GM12878 (cell line): Measurements from ENCODE around the gene POLR3A. TPM values are rescaled to one million over a fixed set of nuclear protein-coding genes. Genes with fewer than 3 reads are reported as not detected.

Source experiments
- BMI1 ChIP-seq: fragments of 450-650 bp; IDR thresholded peaks from 2 replicates; pipeline ENCODE4 v1.6.1; 2016; ENCODE audit warnings: mild to moderate bottlenecking, moderate library complexity, borderline replicate concordance
- BRCA1 ChIP-seq: IDR thresholded peaks from 2 replicates; pipeline ENCODE4 v1.6.1; 2011; ENCODE audit warnings: low read depth, low read length, improper control_type of control experiment
- MYB ChIP-seq: fragments of 150-350 bp; IDR thresholded peaks from 2 replicates; pipeline ENCODE4 v1.6.1; 2014; ENCODE audit warnings: mild to moderate bottlenecking, low read depth, low read length, borderline replicate concordance
- NRF1 ChIP-seq: conservative IDR thresholded peaks from 2 replicates; pipeline ENCODE4 v1.6.1; 2011; ENCODE audit warnings: mild to moderate bottlenecking, low read depth, low read length, improper control_type of control experiment
- RAD21 ChIP-seq: IDR thresholded peaks from 2 replicates; pipeline ENCODE4 v1.6.1; 2011; ENCODE audit warnings: mild to moderate bottlenecking, low read depth, low read length, moderate library complexity; ENCODE audit not compliant: insufficient read depth
- RFX5 ChIP-seq: IDR thresholded peaks from 2 replicates; pipeline ENCODE4 v1.6.1; 2011; ENCODE audit warnings: low read depth, low read length, improper control_type of control experiment
- SMC3 ChIP-seq: IDR thresholded peaks from 2 replicates; pipeline ENCODE4 v1.6.1; 2011; ENCODE audit warnings: low read length, improper control_type of control experiment, borderline replicate concordance
- TCF12 ChIP-seq: IDR thresholded peaks from 2 replicates; pipeline ENCODE4 v1.6.1; 2011; ENCODE audit warnings: low read depth, mild to moderate bottlenecking, low read length
- YY1 ChIP-seq: IDR thresholded peaks from 2 replicates; pipeline ENCODE4 v1.6.1; 2011; ENCODE audit warnings: low read depth, mild to moderate bottlenecking, low read length
- polyA plus RNA-seq, 11 experiments: library from polyadenylated mRNA; depleted of rRNA in 4 of 11; unstranded in 6 of 11; stranded (reverse) in 5 of 11; fragments of >200 nt; fragmentation: Nextera tagmentation in 4 of 11; fragmentation: Illumina TruSeq in 1 of 11; extraction: Ambion mirVana in 4 of 11; extraction: Trizol in 1 of 11; gene quantifications; 1 replicate in 1 of 11; 2 replicates in 10 of 11; pipeline versions ENCODE4 v1.2.1 to v1.2.3, GENCODE V29; 2011 to 2016; ENCODE audit warnings: inconsistent platforms in 2 of 11, missing spikeins in 2 of 11, low read depth in 1 of 11
- total RNA-seq, 4 experiments: library from RNA; depleted of rRNA in 3 of 4; stranded (reverse); fragments of >200 nt in 3 of 4; fragmentation: Illumina TruSeq in 1 of 4; extraction: Trizol in 1 of 4; gene quantifications; 2 replicates each; pipeline versions ENCODE4 v1.2.1 to v1.2.3, GENCODE V29; 2013 to 2021
- TF ChIP-seq, protein P1 (sequence below), 3 experiments: IDR thresholded peaks in 2 of 3; conservative IDR thresholded peaks in 1 of 3; 2 replicates each; pipeline ENCODE4 v1.5.1; 2011; ENCODE audit warnings: low read depth in 3 of 3, low read length in 3 of 3, mild to moderate bottlenecking in 3 of 3, control low read depth in 2 of 3, moderate library complexity in 2 of 3, inconsistent platforms in 1 of 3, mixed read lengths in 1 of 3; ENCODE audit not compliant: control insufficient read depth in 2 of 3, insufficient read depth in 1 of 3; ENCODE audit errors: extremely low read depth in 1 of 3
- TF ChIP-seq, protein P2 (sequence below): IDR thresholded peaks from 2 replicates; pipeline ENCODE4 v1.6.1; 2011; ENCODE audit warnings: low read depth, low read length, improper control_type of control experiment, borderline replicate concordance

POLR3A gene
- total and polyA plus RNA-seq, 10 of the 15 experiments (the other 5 are each of a cell fraction or from before 2014, with no cell fraction given): 5.4 to 20.4 (median 14.4) TPM

DNA sequence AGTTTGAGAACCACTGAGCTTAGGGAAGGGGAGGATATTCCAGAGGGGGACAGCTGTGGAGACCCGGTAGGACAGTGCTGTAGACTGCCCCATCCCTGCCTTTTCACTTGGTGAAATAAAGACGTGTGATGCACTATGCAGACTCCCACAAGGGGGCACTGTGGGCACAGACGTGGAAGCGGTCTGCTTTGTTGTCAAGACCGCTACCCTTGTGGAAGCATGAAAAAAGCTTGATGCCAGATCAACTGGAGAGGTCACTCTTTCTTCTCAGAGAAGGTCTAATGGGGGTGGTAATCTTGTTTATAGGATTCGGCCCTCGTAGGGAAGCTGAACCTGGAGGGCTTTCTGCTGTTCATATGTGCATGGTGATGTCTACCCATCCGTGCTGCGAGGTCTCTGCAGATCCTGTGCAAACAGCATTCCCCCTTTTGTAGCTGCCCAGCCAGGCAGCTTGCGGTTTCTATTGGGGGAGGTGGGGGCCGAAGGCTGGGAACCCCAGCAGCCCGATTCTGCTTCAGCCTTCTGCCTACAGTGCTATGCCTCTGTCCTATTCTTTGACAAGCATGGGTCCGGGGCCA, 18.1 kb upstream of the POLR3A start (continued):
- TF ChIP-seq, protein P1, sequence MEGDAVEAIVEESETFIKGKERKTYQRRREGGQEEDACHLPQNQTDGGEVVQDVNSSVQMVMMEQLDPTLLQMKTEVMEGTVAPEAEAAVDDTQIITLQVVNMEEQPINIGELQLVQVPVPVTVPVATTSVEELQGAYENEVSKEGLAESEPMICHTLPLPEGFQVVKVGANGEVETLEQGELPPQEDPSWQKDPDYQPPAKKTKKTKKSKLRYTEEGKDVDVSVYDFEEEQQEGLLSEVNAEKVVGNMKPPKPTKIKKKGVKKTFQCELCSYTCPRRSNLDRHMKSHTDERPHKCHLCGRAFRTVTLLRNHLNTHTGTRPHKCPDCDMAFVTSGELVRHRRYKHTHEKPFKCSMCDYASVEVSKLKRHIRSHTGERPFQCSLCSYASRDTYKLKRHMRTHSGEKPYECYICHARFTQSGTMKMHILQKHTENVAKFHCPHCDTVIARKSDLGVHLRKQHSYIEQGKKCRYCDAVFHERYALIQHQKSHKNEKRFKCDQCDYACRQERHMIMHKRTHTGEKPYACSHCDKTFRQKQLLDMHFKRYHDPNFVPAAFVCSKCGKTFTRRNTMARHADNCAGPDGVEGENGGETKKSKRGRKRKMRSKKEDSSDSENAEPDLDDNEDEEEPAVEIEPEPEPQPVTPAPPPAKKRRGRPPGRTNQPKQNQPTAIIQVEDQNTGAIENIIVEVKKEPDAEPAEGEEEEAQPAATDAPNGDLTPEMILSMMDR (IDR thresholded peaks at IDR 0.05 in 2 of 3, conservative IDR thresholded peaks at IDR 0.05 in 1 of 3; ENCODE audit: control insufficient read depth in 2 of 3, extremely low read depth in 1 of 3, insufficient read depth in 1 of 3, low read depth in 3 of 3, low read length in 3 of 3): peak; percentile 88 to 92 (median 91)
- peak; percentile 90 for TF ChIP-seq RAD21
- TF ChIP-seq, protein P2, sequence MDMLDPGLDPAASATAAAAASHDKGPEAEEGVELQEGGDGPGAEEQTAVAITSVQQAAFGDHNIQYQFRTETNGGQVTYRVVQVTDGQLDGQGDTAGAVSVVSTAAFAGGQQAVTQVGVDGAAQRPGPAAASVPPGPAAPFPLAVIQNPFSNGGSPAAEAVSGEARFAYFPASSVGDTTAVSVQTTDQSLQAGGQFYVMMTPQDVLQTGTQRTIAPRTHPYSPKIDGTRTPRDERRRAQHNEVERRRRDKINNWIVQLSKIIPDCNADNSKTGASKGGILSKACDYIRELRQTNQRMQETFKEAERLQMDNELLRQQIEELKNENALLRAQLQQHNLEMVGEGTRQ: no peak
- no peak for TF ChIP-seq TCF12
- TF ChIP-seq NRF1: no peak
- no peak for TF ChIP-seq BMI1
- TF ChIP-seq YY1: peak; percentile 62; the same call in 1 of the 2 replicates
- no peak for TF ChIP-seq BRCA1
- no peak for TF ChIP-seq MYB
- TF ChIP-seq SMC3: peak; percentile 78
- TF ChIP-seq RFX5: no peak
